ENCODE measurements around the gene CYP26A1. TPM values are rescaled to one million over a fixed set of nuclear protein-coding genes. Genes with fewer than 3 reads are reported as not detected.
A peak's percentile ranks its signal among the peaks of the same experiment; 100 is the strongest.

Gene CYP26A1
- total RNA-seq, 2 experiments from 2014 or later: not detected

GRCh38 chr10:93067443-93068365 is 6.0 kb upstream of the CYP26A1 start:
- H3K9me3 Mint-ChIP-seq (ENCODE audit: low read depth): no peaks in the 10 kb centered on the region
- no peak overlapping the region for H3K4me3 Mint-ChIP-seq
- H3K27me3 Mint-ChIP-seq: peaks cover 88% of the 10 kb centered on the region
- H3K4me1 Mint-ChIP-seq: peaks cover 34% of the 10 kb centered on the region
- H3K36me3 Mint-ChIP-seq: no peaks in the 10 kb centered on the region
- ATAC-seq (no peak), DNase-seq (no peak)
- CTCF ChIA-PET: interaction anchor here (0.9 to 1.5 kb wide), 4 partner anchors 8 to 288 kb away, joined by 3 to 5 read pairs (median 4); no protein-coding TSS in a partner anchor
- no peak overlapping the region for H3K27ac Mint-ChIP-seq

GRCh38 chr10:93068411-93069244 is 5.1 kb upstream of the CYP26A1 start:
- CTCF ChIA-PET: interaction anchor here (1.1 to 1.5 kb wide), 3 partner anchors 7 to 287 kb away, joined by 4 to 5 read pairs (median 5); no protein-coding TSS in a partner anchor
- Mint-ChIP-seq H3K27me3 (peaks cover 92% of the 10 kb centered on the region), H3K4me3 (no peak overlapping the region), H3K9me3 (ENCODE audit: low read depth) (no peaks in the 10 kb centered on the region), H3K27ac (peak overlapping the region; percentile 5), H3K36me3 (no peaks in the 10 kb centered on the region), H3K4me1 (peaks cover 33% of the 10 kb centered on the region)
- no peak for ATAC-seq
- no peak for DNase-seq

GRCh38 chr10:93069245-93069561 is 4.5 kb upstream of the CYP26A1 start:
- no peak overlapping the region for H3K4me3 Mint-ChIP-seq
- H3K9me3 Mint-ChIP-seq (ENCODE audit: low read depth): no peaks in the 10 kb centered on the region
- peaks cover 33% of the 10 kb centered on the region for H3K4me1 Mint-ChIP-seq
- no peaks in the 10 kb centered on the region for H3K36me3 Mint-ChIP-seq
- CTCF ChIA-PET: no interaction called here
- H3K27ac Mint-ChIP-seq: no peak overlapping the region
- ATAC-seq: no peak
- DNase-seq: no peak
- H3K27me3 Mint-ChIP-seq: peaks cover 90% of the 10 kb centered on the region

GRCh38 chr10:93070378-93071176 is 3.1 kb upstream of the CYP26A1 start:
- peaks cover 44% of the 10 kb centered on the region for H3K4me1 Mint-ChIP-seq
- CTCF ChIA-PET: interaction anchor here (0.9 to 1.9 kb wide), 2 partner anchors 10 to 105 kb away, joined by 3 to 8 read pairs; no protein-coding TSS in a partner anchor
- no peak overlapping the region for H3K4me3 Mint-ChIP-seq
- no peak overlapping the region for H3K27ac Mint-ChIP-seq
- DNase-seq (no peak), ATAC-seq (no peak)
- no peaks in the 10 kb centered on the region for H3K36me3 Mint-ChIP-seq
- peaks cover 90% of the 10 kb centered on the region for H3K27me3 Mint-ChIP-seq
- H3K9me3 Mint-ChIP-seq (ENCODE audit: low read depth): no peaks in the 10 kb centered on the region

GRCh38 chr10:93071177-93071472 is 2.6 kb upstream of the CYP26A1 start:
- Mint-ChIP-seq H3K9me3 (ENCODE audit: low read depth) (no peaks in the 10 kb centered on the region), H3K4me3 (no peak overlapping the region), H3K4me1 (peaks cover 47% of the 10 kb centered on the region), H3K27ac (no peak overlapping the region), H3K27me3 (peaks cover 92% of the 10 kb centered on the region), H3K36me3 (no peaks in the 10 kb centered on the region)
- DNase-seq (no peak), ATAC-seq (no peak)
- CTCF ChIA-PET: interaction anchor here (1.9 kb wide), 1 partner anchor 9 kb away, joined by 8 read pairs; no protein-coding TSS in a partner anchor

GRCh38 chr10:93071674-93072224 is 1.9 kb upstream of the CYP26A1 start:
- CTCF ChIA-PET: interaction anchor here (1.9 kb wide), 1 partner anchor 9 kb away, joined by 8 read pairs; no protein-coding TSS in a partner anchor
- H3K4me3 Mint-ChIP-seq: peak overlapping the region; percentile 41

GRCh38 chr10:93072225-93072712 is 1.4 kb upstream of the CYP26A1 start:
- Mint-ChIP-seq H3K27ac (no peak overlapping the region), H3K4me3 (peak overlapping the region; percentile 41), H3K36me3 (no peaks in the 10 kb centered on the region), H3K27me3 (peaks cover 90% of the 10 kb centered on the region), H3K4me1 (peaks cover 47% of the 10 kb centered on the region), H3K9me3 (ENCODE audit: low read depth) (no peaks in the 10 kb centered on the region)
- ATAC-seq (no peak), DNase-seq (no peak)
- CTCF ChIA-PET: interaction anchor here (1.4 to 1.8 kb wide), 2 partner anchors 10 to 16 kb away, joined by 3 to 9 read pairs; no protein-coding TSS in a partner anchor

More at GRCh38 chr10:93071674-93072224, 1.9 kb upstream of the CYP26A1 start:
- H3K4me1 Mint-ChIP-seq: peaks cover 47% of the 10 kb centered on the region
- ATAC-seq: no peak
- no peaks in the 10 kb centered on the region for H3K9me3 Mint-ChIP-seq (ENCODE audit: low read depth)
- no peak overlapping the region for H3K27ac Mint-ChIP-seq
- DNase-seq: no peak
- H3K36me3 Mint-ChIP-seq: no peaks in the 10 kb centered on the region
- peaks cover 91% of the 10 kb centered on the region for H3K27me3 Mint-ChIP-seq

- CTCF ChIA-PET: interaction anchor here (1.4 to 1.8 kb wide), 2 partner anchors 11 to 17 kb away, joined by 3 to 9 read pairs; no protein-coding TSS in a partner anchor
- DNase-seq: no peak
- Mint-ChIP-seq H3K27ac (no peak overlapping the region), H3K36me3 (no peaks in the 10 kb centered on the region), H3K4me3 (no peak overlapping the region), H3K9me3 (ENCODE audit: low read depth) (no peaks in the 10 kb centered on the region), H3K27me3 (peaks cover 90% of the 10 kb centered on the region), H3K4me1 (peaks cover 41% of the 10 kb centered on the region)
- ATAC-seq: no peak
Observed at GRCh38 chr10:93072713-93073538, 767 bp upstream of the CYP26A1 start.

- CTCF ChIA-PET: interaction anchor here (1.2 kb wide), 1 partner anchor 38 kb away, joined by 4 read pairs; no protein-coding TSS in a partner anchor
- DNase-seq: no peak
Observed at GRCh38 chr10:93074147-93074596, 479 bp downstream of the CYP26A1 start.

GRCh38 chr10:93074597-93075368 is 1.1 kb downstream of the CYP26A1 start:
- H3K27ac Mint-ChIP-seq: peak overlapping the region; percentile 43
- no peaks in the 10 kb centered on the region for H3K9me3 Mint-ChIP-seq (ENCODE audit: low read depth)
- peak; percentile 18 for ATAC-seq
- peak overlapping the region; percentile 59 for H3K4me3 Mint-ChIP-seq
- H3K4me1 Mint-ChIP-seq: peaks cover 34% of the 10 kb centered on the region
- peaks cover 87% of the 10 kb centered on the region for H3K27me3 Mint-ChIP-seq
- CTCF ChIA-PET: interaction anchor here (1.2 to 4.1 kb wide), 3 partner anchors 11 to 41 kb away, joined by 4 to 22 read pairs (median 5); no protein-coding TSS in a partner anchor
- no peaks in the 10 kb centered on the region for H3K36me3 Mint-ChIP-seq
- no peak for DNase-seq

More at GRCh38 chr10:93074147-93074596, 479 bp downstream of the CYP26A1 start:
- Mint-ChIP-seq H3K36me3 (no peaks in the 10 kb centered on the region), H3K4me3 (peak overlapping the region; percentile 59), H3K27ac (no peak overlapping the region), H3K9me3 (ENCODE audit: low read depth) (no peaks in the 10 kb centered on the region), H3K27me3 (peaks cover 85% of the 10 kb centered on the region), H3K4me1 (peaks cover 34% of the 10 kb centered on the region)
- peak; percentile 18 for ATAC-seq
